DOHH2 (cell line): Measurements from ENCODE around the gene HS6ST1.

Experiments used
- H3F3A ChIP-seq: fragments of 200-600 bp; sonication (generic), shearing (Covaris generic); 2 replicates; pipeline ENCODE4 v1.6.0; 2016; ENCODE audit warnings: antibody characterized with exemption, mild to moderate bottlenecking; ENCODE audit not compliant: control insufficient read depth, insufficient read depth
- H3K27ac ChIP-seq: fragments of 200-600 bp; sonication (generic); 2 replicates; pipeline ENCODE4 v1.5.1; 2014; ENCODE audit warnings: low read depth, mild to moderate bottlenecking, low read length, moderate library complexity
- H3K27me3 ChIP-seq: fragments of 200-600 bp; sonication (generic); 2 replicates; pipeline ENCODE4 v1.6.1; 2014; ENCODE audit warnings: mild to moderate bottlenecking, low read length, mixed read lengths; ENCODE audit not compliant: control insufficient read depth
- H3K36me3 ChIP-seq: fragments of 200-600 bp; sonication (generic); 2 replicates; pipeline ENCODE4 v1.6.1; 2014; ENCODE audit warnings: mild to moderate bottlenecking, low read length, moderate library complexity, mixed read lengths; ENCODE audit not compliant: control insufficient read depth
- H3K4me1 ChIP-seq: fragments of 200-600 bp; sonication (generic); 2 replicates; pipeline ENCODE4 v1.6.1; 2014; ENCODE audit warnings: mild to moderate bottlenecking, low read length, mixed read lengths; ENCODE audit not compliant: control insufficient read depth
- H3K4me2 ChIP-seq: fragments of 200-600 bp; sonication (generic); 2 replicates; pipeline ENCODE4 v1.6.0; 2014; ENCODE audit warnings: mild to moderate bottlenecking, low read length, moderate library complexity
- H3K4me3 ChIP-seq: fragments of 200-600 bp; sonication (generic); 2 replicates; pipeline ENCODE4 v1.5.1; 2014; ENCODE audit warnings: mild to moderate bottlenecking, low read length, mixed read lengths
- H3K79me2 ChIP-seq: fragments of 200-600 bp; sonication (generic); 2 replicates; pipeline ENCODE4 v1.6.1; 2014; ENCODE audit warnings: mild to moderate bottlenecking, low read length, mixed read lengths; ENCODE audit not compliant: control insufficient read depth
- H3K9me2 ChIP-seq: fragments of 200-600 bp; sonication (generic); replicated peaks from 2 replicates; pipeline ENCODE4 v1.6.1; 2014; ENCODE audit warnings: mild to moderate bottlenecking, low read length, mixed read lengths; ENCODE audit not compliant: control insufficient read depth
- H3K9me3 ChIP-seq: fragments of 200-600 bp; sonication (generic); 2 replicates; pipeline ENCODE4 v1.6.1; 2014; ENCODE audit warnings: antibody characterized with exemption, low read length, mixed read lengths; ENCODE audit not compliant: control insufficient read depth, insufficient read depth
- H4K20me1 ChIP-seq: fragments of 200-600 bp; sonication (generic); 2 replicates; pipeline ENCODE4 v1.6.0; 2014; ENCODE audit warnings: low read depth, mild to moderate bottlenecking, antibody characterized with exemption, low read length, moderate library complexity; ENCODE audit not compliant: control insufficient read depth, insufficient read depth
- CTCF ChIP-seq: fragments of 200-600 bp; sonication (generic); IDR thresholded peaks from one replicate; pipeline ENCODE4 v1.5.1; 2014; ENCODE audit warnings: antibody characterized with exemption, mild to moderate bottlenecking, low read depth, low read length; ENCODE audit not compliant: poor library complexity, severe bottlenecking
- EZH2phosphoT487 ChIP-seq: fragments of 200-600 bp; sonication (generic); IDR thresholded peaks from 2 replicates; pipeline ENCODE4 v1.6.1; 2017; ENCODE audit warnings: borderline replicate concordance, mild to moderate bottlenecking, antibody characterized with exemption, low read length, moderate library complexity, mixed read lengths

The HS6ST1 gene

GRCh38 chr2:128323555-128323931 is 4.9 kb upstream of the HS6ST1 start:
- no peak for TF ChIP-seq EZH2phosphoT487
- TF ChIP-seq CTCF = no peak
- Histone ChIP-seq H3K9me3 (no peaks in the 10 kb centered on the region), H3K9me2 (no peaks in the 10 kb centered on the region), H3F3A (no peaks in the 10 kb centered on the region), H3K27ac (no peak overlapping the region), H3K27me3 (peaks cover 17% of the 10 kb centered on the region), H3K4me2 (no peak overlapping the region), H4K20me1 (no peaks in the 10 kb centered on the region), H3K36me3 (no peaks in the 10 kb centered on the region), H3K79me2 (no peaks in the 10 kb centered on the region), H3K4me3 (no peak overlapping the region), H3K4me1 (peaks cover 6% of the 10 kb centered on the region; the same call in 1 of the 2 replicates)

- H3K36me3 ChIP-seq = no peaks in the 10 kb centered on the region
- H3K9me3 ChIP-seq = no peaks in the 10 kb centered on the region
- no peaks in the 10 kb centered on the region for H4K20me1 ChIP-seq
- H3K4me1 ChIP-seq = peaks cover 6% of the 10 kb centered on the region; the same call in 1 of the 2 replicates
- no peaks in the 10 kb centered on the region for H3K9me2 ChIP-seq
- TF ChIP-seq CTCF (no peak), EZH2phosphoT487 (no peak)
- H3K27me3 ChIP-seq = peaks cover 17% of the 10 kb centered on the region
- H3K4me3 ChIP-seq = no peak overlapping the region
- no peaks in the 10 kb centered on the region for H3F3A ChIP-seq
- H3K4me2 ChIP-seq = no peak overlapping the region
- H3K27ac ChIP-seq = no peak overlapping the region
- H3K79me2 ChIP-seq = no peaks in the 10 kb centered on the region
These were observed 4.3 kb upstream of the HS6ST1 start for GRCh38 chr2:128322715-128323554.

DNA sequence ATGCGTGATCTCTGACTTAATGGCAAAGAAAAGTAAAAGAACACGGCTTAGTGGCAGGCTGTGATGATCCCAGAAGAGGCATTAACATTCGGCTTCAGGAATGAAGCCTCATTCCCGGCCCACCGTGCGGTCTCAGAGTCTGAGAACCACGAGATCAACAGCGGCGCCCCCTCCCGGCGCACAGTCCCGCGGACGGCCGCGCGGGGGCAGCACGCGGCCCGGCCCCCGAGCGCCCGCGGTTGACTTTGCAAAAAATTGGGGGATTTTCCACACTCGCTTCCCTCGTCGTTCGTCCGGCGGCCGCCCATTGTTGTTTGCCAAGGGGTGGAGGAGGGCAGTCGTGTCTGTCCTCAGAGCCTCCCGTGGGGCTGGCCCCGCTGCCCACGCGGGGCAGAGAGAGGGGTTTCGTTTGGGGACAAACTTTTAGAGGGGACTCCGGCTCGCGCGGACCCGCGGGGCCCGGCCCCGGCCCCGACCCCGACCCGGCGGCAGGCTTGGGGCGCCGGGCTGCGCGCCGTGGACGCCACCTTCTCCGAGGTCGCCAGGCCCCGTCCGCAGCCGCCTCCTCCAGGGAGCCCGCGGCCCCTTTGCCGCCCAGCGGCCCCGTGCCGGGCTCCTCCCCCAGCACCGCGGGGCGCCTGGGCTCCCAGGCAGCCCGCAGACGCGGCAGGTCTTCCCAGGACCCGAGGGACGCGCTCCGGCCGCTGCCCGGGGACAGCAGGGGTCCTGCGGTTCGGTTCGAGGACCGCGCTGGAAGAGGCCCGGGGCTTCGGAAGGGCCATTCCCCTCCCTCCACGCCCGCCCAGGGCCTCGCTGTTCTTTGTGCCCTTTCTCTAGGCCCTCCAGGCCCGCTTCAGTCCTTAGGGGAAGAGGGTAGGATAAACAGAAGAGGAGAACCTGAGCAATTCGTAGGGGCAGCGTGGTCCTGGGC is 3.4 kb upstream of the HS6ST1 start:
- peaks cover 3% of the 10 kb centered on the region for H4K20me1 ChIP-seq
- TF ChIP-seq CTCF (peak; percentile 89), EZH2phosphoT487 (no peak)
- H3K4me3 ChIP-seq = peak overlapping the region; percentile 68
- no peaks in the 10 kb centered on the region for H3F3A ChIP-seq
- peaks cover 8% of the 10 kb centered on the region for H3K79me2 ChIP-seq
- peaks cover 17% of the 10 kb centered on the region for H3K27me3 ChIP-seq
- peaks cover 9% of the 10 kb centered on the region for H3K4me1 ChIP-seq
- H3K27ac ChIP-seq = no peak overlapping the region
- H3K9me2 ChIP-seq = no peaks in the 10 kb centered on the region
- H3K4me2 ChIP-seq = peak overlapping the region; percentile 73
- no peaks in the 10 kb centered on the region for H3K9me3 ChIP-seq
- no peaks in the 10 kb centered on the region for H3K36me3 ChIP-seq
